ENCODE measurements around the gene TTC28. TPM values are rescaled to one million over a fixed set of nuclear protein-coding genes. Genes with fewer than 3 reads are reported as not detected.
"Not testable (repeated sequence)": the region's sequence is repeated elsewhere in the genome, so short reads cannot be mapped to it uniquely, and the experiment has no call there.

The TTC28 gene
- total RNA-seq, 1 donor from 2014 or later: 5.5 TPM

DNA sequence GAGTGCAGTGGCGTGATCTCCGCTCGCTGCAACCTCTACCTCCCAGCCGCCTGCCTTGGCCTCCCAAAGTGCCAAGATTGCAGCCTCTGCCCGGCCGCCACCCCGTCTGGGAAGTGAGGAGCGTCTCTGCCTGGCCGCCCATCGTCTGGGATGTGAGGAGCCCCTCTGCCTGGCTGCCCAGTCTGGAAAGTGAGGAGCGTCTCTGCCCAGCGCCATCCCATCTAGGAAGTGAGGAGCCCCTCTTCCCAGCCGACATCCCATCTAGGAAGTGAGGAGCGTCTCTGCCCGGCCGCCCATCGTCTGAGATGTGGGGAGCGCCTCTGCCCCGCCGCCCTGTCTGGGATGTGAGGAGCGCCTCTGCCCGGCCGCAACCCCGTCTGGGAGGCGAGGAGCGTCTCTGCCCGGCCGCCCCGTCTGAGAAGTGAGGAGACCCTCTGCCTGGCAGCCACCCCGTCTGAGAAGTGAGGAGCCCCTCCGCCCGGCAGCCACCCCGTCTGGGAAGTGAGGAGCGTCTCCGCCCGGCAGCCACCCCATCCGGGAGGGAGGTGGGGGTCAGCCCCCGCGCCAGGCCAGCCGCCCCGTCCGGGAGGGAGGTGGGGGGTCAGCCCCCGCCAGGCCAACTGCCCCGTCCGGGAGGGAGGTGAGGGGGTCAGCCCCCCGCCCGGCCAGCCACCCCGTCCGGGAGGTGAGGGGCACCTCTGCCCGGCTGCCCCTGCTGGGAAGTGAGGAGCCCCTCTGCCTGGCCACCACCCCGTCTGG is 126.4 kb downstream of the TTC28 start:
- ATAC-seq: not testable (repeated sequence)

DNA sequence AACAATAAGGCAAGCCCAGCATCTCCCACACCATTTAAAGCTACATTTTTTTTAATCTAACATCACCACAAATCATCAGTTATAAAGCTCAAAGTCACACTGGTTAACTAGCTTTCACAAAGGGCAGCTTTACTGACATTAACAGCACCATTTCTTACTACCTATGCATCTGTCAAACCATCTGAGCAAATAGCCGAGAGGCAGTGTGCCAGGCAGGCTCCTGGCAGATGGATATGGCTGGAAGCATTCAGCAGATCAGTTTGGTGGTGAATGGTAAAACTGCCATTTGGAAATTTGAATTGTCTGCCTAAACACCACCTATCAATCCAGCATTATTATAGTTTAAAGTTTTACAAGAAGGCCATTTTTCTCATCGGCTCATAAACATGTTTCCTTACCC is 131.2 kb downstream of the TTC28 start:
- ATAC-seq: no peak

DNA sequence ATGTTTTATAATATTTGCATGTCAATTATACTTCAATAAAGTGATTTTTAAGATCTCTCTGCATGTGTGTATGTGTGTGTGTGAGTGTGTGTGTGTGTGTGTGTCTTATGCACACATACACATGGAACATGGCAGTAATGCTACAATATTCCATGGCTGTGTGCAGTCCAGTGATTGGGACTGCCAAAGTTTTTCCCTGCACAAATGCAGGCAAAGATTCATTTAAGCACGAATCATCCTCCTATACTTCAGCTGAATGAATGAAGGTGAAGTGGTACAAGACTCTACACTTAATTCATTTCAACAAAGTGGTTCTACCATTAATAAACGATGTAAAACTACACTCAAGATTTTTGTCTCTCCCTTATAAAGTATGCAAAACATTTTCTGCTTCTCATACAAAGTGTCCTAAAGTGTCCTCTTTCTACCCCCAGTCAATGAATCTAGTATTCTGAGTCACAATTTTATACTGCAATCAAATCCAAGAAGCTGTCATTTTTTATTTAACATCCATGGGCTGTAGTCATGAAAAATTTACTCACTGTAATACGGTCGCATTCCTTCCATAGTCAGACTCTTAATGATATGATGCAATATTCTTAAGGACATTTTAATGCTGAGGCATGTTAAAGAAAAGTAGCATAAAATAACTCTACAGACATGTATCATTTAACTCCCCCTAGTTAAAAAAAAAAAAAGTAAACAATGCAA is 132.4 kb downstream of the TTC28 start:
- ATAC-seq: no peak

DNA sequence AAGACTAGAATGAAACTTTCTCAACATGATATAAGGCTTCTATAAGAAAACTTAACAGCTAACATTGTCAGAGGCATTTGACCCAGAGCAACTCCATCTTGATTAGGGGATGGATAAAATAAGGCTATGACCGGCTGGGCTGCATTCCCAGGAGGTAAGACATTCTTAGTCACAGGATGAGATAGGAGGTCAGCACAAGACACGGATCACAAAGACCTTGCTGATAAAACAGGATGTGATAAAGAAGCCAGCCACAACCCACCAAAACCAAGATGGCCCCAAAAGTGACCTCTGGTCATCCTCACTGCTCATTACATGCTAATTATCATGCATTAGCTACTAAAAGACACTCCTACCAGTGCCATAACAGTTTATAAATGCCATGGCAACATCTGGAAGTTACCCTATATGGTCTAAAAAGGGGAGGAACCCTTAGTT is 135.2 kb downstream of the TTC28 start:
- ATAC-seq: no peak

DNA sequence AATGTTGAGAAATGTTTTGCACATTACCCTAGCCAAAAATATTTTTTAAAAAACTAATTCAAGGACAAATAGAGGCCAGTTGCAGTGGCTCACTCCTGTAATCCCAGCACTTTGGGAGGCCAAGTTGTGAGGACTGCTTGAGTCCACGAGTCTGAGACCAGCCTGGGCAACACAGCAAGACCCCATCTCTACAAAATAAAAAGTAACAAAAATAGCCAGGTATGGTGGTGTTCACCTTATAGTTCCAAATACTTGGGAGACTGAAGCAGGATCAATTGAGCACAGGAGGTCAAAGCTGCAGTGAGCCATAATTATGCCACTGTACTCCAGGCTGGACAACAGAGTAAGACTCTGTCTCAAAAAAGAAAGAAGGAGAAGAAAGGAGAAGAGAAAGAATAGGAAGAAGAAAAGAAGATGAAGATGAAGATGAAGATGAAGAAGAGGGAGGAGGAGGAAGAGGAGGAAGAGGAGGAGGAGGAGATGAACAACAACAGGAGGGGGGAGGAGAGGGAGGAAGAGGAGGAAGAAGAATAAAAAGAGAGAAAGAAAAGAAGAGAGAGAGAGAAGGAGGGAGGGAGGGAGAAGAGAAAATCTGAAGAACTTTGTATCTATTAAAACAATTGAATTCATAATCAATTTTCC is 136.5 kb downstream of the TTC28 start:
- ATAC-seq: no peak

DNA sequence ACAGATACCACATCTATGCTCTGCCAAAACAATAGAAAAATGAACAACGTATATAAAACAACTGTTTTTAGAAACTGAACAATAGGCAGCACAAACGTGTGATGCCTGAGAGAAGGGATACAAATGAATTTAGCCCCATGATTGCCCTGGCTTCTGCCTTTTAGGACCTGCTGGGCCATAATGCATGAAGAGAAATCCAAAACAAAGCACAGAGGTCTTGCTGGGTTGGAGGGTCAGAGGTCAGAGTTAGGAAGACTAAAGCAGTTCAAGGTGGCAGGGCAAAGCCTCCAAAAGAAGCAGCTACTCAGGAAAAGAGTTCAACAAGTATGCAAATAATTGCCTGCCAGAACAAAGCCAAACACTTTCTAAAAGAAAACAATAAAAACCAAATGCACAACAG is 138.5 kb downstream of the TTC28 start:
- no peak for ATAC-seq

DNA sequence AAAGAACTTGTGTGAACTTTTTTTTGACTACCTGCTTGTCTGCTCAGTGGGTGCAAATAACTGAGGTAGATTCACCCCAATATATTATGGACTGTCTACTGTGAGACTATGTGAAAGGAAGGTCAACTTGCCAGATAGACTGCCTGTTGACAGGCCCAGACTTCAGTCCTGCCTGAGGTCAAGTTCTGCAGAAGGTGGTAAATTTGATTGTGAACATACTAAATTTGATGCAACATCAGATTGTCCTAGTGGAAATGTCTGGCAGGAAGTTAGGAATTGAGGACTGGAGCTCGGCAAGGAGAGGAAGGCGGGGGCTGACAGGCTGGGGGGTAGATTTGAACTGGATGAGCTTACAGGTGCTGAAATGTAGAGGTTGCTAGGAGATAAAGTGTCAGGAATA is 140.7 kb downstream of the TTC28 start:
- ATAC-seq: no peak

DNA sequence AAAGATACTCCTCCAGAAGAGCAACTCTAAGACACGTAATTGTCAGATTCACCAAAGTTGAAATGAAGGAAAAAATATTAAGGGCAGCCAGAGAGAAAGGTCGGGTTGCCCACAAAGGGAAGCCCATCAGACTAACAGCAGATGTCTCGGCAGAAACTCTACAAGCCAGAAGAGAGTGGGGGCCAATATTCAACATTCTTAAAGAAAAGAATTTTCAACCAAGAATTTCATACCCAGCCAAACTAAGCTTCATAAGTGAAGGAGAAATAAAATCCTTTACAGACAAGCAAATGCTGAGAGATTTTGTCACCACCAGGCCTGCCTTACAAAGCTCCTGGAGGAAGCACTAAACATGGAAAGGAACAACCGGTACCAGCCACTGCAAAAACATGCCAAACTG is 149.1 kb downstream of the TTC28 start:
- ATAC-seq: not testable (repeated sequence)

DNA sequence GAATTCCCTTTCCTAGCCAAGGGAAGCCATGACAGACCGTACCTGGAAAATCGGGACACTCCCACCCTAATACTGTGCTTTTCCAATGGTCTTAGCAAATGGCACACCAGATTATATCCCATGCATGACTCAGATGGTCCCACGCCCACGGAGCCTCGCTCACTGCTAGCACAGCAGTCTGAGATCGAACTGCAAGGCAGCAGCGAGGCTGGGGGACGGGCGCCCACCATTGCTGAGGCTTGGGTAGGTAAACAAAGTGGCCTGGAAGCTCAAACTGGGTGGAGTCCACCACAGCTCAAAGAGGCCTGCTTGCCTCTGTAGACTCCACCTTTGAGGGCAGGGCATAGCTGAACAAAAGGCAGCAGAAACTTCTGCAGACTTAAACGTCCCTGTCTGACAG is 150.5 kb downstream of the TTC28 start:
- ATAC-seq: not testable (repeated sequence)

DNA sequence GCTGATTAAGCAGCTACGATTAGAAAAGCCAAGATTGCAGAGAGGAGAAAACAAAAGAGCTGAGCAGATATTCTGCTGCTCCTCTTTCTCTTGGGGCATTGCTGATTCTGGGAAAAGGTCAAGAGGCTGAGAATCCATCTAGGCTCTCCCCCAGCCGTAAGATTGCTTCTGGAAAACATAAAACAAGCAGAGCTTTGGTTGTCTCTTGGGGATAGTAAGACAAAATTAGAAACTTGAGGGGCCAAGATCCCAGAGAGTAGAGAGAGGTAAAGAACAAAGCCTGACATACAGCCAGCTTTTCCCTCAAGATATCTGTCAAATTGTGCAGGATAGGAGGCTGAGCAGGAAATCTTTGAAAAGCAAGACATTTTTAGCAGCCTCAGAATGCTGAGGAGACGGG is 158.2 kb downstream of the TTC28 start:
- no peak for ATAC-seq

DNA sequence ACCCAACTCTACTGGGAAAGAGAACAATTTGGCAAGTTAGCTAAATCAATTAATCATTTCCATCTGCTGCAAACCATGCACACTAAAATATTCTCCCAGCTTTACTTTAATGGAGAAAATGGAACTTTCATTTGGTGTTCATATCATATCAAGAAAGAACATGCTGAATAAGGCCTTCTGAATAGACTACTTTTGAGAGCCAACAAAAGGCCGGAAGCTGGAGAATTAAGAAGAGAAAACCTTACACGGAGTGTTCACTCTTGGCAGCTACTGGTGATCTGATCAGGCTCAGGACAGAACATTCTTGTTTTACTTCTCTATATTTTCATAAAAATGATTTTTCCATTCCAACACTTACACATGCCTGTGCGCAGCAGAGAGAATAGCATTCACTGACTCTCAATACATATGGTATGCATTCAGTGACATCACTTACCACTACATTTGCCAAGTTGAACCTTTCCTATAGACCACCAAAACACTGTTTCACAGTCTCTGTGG is 165.3 kb downstream of the TTC28 start:
- no peak for ATAC-seq

DNA sequence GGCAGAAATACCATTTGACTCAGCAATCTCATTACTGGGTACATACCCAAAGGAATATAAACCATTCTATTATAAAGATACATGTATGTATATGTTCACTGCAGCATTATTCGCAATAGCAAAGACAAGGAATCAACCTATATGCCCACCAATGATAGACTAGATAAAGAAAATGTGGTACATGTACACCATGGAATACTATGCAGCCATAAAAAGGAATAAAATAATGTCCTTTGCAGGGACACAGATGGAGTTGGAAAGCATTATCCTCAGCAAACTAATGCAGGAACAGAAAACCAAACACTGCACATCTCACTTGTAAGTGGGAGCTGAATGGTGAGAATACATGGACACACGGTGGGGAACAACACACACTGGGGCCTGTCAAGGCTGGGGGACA is 167.3 kb downstream of the TTC28 start:
- ATAC-seq: not testable (repeated sequence)

DNA sequence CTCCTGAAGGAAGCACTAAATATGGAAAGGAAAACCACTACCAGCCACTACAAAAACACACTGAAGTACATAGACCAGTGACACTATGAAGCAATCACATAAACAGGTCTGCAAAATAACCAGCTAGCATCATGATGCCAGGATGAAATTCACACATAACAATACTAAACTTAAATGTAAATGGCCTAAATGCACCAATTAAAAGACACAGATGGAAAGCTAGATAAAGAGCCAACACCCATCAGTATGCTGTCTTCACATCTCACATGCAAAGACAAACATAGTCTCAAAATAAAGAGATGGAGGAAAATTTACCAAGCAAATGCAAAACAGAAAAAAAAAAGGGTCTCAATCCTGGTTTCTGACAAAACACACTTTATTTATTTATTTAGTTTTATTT is 171.7 kb downstream of the TTC28 start:
- no peak for ATAC-seq

DNA sequence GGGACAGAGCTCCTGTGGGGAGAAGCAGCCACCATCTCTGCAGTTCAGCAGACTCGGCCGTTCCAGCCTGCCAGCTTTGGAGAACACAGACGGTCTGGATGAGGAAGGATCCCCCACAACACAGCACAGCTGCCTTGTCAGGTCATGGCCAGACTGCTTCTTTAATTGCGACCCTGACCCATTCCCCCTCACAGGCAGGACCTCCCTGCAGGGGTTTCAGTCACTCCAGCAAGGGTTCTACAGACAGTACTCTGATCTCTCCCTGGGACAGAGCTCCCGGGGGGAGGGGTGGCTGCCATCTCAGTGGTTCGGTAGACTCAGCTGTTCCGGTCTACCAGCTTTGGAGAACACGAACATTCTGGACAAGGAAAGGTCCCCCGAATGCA is 173.5 kb downstream of the TTC28 start:
- ATAC-seq: no peak

DNA sequence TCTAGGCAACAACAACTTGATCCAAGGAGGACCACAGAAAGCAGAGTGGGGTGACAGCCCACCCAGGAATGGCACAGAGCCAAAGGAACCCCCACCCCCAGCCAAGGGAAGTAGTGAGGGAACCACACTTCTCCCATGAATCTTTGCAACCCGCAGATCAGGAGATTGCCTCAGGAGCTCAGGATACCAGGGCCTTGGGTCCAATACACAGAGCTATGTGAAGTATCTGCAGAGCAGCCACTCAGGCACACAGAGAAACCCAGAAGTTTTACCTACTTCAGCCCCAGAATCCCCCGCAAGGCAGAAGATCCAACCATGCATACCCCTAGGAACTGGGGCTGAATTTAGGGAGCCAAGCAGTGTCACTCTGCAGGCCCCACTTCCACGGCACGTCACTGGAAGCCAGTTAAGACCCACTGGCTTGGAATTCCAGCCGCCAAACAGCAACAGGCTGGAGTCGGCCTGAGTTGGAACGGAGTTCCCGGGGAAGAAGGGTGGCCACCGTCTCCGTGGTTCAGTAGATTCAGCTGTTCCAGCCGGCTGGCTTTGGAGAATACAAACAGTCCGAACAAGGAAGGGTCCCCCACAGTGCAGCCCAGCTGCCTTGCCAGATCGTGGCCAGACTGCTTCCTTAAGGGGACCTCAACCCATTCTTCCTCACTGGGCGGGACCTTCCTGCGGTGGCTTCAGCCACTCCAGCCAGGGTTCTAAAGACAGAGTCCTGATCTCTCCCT is 174.1 kb downstream of the TTC28 start:
- ATAC-seq: no peak

DNA sequence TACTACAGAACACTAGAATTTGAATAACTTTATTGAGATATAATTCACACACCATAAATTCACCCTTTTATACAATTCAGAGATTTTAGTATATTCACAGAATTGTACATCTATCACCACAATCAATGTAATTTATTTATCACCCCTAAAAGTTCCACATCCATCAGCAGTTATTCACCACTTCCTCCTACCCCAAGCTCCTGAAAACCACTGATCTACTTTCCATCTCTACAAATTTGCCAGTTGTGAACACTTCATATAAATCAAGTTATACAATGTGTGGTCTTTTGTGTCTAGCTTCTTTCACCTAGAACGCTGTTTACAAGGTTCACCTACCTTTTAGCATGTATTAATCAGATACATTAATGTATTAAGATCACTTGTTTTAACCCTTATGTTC is 179.6 kb downstream of the TTC28 start:
- ATAC-seq: no peak

DNA sequence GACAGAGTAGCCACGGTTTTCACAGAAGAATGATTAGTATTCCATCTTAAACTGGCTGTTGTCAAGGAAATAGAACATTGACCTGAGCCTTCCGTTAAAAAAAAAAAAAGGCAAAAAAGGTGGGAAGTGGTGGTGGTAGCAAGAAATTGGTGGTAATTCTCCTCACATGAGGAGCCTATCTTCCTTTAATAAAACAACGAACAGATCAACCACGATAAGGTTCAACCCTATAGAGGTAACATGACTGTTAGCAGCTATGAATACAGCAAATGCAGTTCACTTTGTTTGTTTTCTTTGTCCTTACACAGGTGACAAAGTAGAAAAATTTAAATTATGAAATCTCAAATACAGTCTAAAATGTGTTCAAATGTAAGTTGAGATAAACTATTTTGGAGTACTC is 181.6 kb downstream of the TTC28 start:
- no peak for ATAC-seq

DNA sequence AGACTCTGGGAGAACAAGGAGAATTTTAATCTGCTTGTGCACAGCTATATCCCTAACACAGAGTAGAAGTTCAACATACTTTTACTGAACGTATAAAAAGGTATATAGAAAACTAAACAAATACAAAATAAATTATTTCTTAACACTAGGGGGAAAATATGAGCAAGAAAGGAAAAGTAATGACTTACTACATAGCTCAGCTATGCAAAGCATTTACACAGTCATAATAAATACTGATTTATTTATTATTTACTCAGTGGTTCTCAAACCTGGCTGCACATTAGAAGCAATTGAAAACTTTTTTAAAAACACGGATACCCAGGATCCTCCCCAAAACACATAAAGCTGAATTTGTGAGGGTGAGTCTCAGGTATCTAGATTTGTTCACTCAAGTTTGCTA is 182.5 kb downstream of the TTC28 start:
- no peak for ATAC-seq

DNA sequence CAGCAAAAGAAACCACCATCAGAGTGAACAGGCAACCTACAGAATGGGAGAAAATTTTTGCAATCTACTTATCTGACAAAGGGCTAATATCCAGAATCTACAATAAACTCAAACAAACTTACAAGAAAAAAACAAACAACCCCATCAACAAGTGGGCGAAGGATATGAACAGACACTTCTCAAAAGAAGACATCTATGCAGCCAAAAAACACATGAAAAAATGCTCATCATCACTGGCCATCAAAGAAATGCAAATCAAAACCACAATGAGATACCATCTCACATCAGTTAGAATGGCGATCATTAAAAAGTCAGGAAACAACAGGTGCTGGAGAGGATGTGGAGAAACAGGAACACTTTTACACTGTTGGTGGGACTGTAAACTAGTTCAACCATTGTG is 188.4 kb downstream of the TTC28 start:
- not testable (repeated sequence) for ATAC-seq

DNA sequence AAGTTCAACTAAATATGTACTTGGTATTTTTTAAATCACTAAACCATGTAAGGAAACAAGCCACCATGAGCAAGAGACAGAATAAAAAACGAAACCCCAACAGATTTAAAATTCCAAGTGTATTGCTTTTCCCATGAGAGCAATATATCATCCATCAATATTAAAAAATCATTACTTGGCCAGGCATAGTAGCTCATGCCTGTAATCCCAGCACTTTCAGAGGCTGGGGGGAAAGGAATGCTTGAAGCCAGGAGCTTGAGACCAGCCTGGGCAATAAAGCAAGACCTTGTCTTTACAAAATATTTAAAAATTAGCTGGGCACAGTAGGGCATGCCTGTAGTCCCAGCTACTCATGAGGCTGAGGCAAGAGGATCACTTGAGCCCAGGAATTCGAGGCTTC is 190.8 kb downstream of the TTC28 start:
- no peak for ATAC-seq

DNA sequence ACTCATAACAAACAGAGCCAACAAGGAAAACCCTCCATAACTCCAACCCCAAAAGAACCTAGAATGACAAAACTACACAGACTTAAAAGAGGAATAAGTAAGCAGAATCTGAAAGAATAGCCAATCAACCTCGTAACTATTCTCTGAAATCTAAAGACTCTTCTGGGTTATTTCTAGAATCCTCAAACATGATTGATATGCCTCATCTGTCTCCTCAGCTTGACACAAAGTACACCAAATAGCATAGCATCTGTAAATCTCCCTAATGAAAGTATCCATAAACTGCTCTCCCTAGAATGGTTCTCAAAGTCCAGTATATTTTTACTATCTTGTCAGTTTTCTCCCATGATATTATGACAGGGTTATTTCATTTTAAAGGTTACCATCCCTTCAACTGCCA is 195.0 kb downstream of the TTC28 start:
- ATAC-seq: no peak

DNA sequence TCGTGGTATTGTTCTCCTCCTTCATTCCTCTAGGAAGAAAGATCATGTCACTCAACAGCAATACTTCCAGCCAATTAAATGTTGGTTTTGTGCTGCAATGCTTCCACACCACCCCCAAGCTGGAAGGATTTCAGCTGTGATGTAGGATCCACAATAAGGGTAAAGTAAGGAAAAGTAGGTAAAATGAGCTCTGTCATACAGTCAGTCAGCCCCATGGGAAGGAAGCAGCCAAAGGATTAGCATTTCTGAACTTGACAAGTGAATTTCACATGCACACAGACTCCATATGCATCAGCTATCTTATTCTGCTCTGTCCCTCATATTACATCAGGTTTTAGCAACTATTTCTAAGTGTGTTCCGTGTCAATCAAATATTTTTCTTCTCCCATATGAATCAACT is 197.9 kb downstream of the TTC28 start:
- ATAC-seq: no peak
